ENCODE measurements around the gene KRTAP9-7. TPM values are rescaled to one million over a fixed set of nuclear protein-coding genes. Genes with fewer than 3 reads are reported as not detected.
"Not testable (repeated sequence)": the region's sequence is repeated elsewhere in the genome, so short reads cannot be mapped to it uniquely, and the experiment has no call there.

The KRTAP9-7 gene
- total and polyA plus RNA-seq, 2 donors (not counting 1 experiment from before 2014, with no cell fraction given) = not detected

- ChIA-PET POLR2A (no interaction called here), CTCF (no interaction called here)
- H3K79me2 ChIP-seq (ENCODE audit: control insufficient read depth, insufficient read depth, low read length) = no peaks in the 10 kb centered on the region
- H3K4me2 ChIP-seq (replicated peaks; ENCODE audit: low read depth, low read length, poor library complexity, severe bottlenecking) = no peak overlapping the region
- H3K27me3 ChIP-seq (replicated peaks in 1 of 4; ENCODE audit: control extremely low read depth in 1 of 4, control insufficient read depth in 3 of 4, insufficient read depth in 4 of 4, low read length in 3 of 4) = no peaks in the 10 kb centered on the region
- H4K20me1 ChIP-seq (ENCODE audit: control insufficient read depth, insufficient read depth, low read length, poor library complexity, severe bottlenecking) = no peaks in the 10 kb centered on the region
- peaks cover 0 to 3% (median 0%) of the 10 kb centered on the region in 3 donors for H3K9me3 ChIP-seq (ENCODE audit: control extremely low read depth in 1 of 3, control insufficient read depth in 2 of 3, insufficient read depth in 1 of 3, low read length in 2 of 3)
- H3K27ac Mint-ChIP-seq = no peak overlapping the region
- H3K27me3 Mint-ChIP-seq = peaks cover 38% of the 10 kb centered on the region
- no peak for DNase-seq
- ATAC-seq (ENCODE audit: low read depth) = no peak
- H3K4me3 ChIP-seq (ENCODE audit: control extremely low read depth in 1 of 5, extremely low read depth in 1 of 5, insufficient read depth in 1 of 5, low read depth in 2 of 5, low read length in 4 of 5) = no peak overlapping the region
- H3K27ac ChIP-seq (ENCODE audit: low read length in 2 of 2) = no peak overlapping the region
- no peak overlapping the region for H3K9ac ChIP-seq (ENCODE audit: low read length)
- H3K4me3 Mint-ChIP-seq = no peak overlapping the region
- H3K36me3 ChIP-seq (replicated peaks in 1 of 2; ENCODE audit: control extremely low read depth in 1 of 2, control insufficient read depth in 1 of 2, extremely low read depth in 1 of 2, insufficient read depth in 2 of 2, low read length in 1 of 2) = no peaks in the 10 kb centered on the region
- H2AFZ ChIP-seq (ENCODE audit: insufficient read depth, low read depth, low read length, poor library complexity, severe bottlenecking) = no peak overlapping the region
- H3K4me1 Mint-ChIP-seq = peaks cover 2% of the 10 kb centered on the region
- peaks cover 0 to 4% of the 10 kb centered on the region in 2 donors for H3K4me1 ChIP-seq (ENCODE audit: control insufficient read depth in 2 of 2, insufficient read depth in 2 of 2, low read length in 2 of 2)
- no peak for TF ChIP-seq EZH2 (IDR thresholded peaks at IDR 0.05; ENCODE audit: borderline replicate concordance, insufficient read depth, low read depth, low read length, poor library complexity, severe bottlenecking)
- no peak for TF ChIP-seq CTCF (IDR thresholded peaks at IDR 0.05)
- H3K9me3 Mint-ChIP-seq (ENCODE audit: insufficient read depth) = no peaks in the 10 kb centered on the region
- intact Hi-C loops (cut with micrococcal nuclease) = no loop called here
Observed at GRCh38 chr17:41230094-41230493, 45.4 kb upstream of the KRTAP9-7 start.

GRCh38 chr17:41231731-41232130 is 43.8 kb upstream of the KRTAP9-7 start:
- ChIA-PET CTCF (no interaction called here), POLR2A (no interaction called here)
- Histone ChIP-seq H3K4me2 (replicated peaks; ENCODE audit: low read depth, low read length, poor library complexity, severe bottlenecking) (no peak overlapping the region), H3K4me3 (ENCODE audit: control extremely low read depth in 1 of 5, extremely low read depth in 1 of 5, insufficient read depth in 1 of 5, low read depth in 2 of 5, low read length in 4 of 5) (no peak overlapping the region), H3K27ac (ENCODE audit: low read length in 2 of 2) (no peak overlapping the region), H3K4me1 (ENCODE audit: control insufficient read depth in 2 of 2, insufficient read depth in 2 of 2, low read length in 2 of 2) (peaks cover 0 to 4% of the 10 kb centered on the region in 2 donors), H4K20me1 (ENCODE audit: control insufficient read depth, insufficient read depth, low read length, poor library complexity, severe bottlenecking) (no peaks in the 10 kb centered on the region), H2AFZ (ENCODE audit: insufficient read depth, low read depth, low read length, poor library complexity, severe bottlenecking) (no peak overlapping the region), H3K36me3 (replicated peaks in 1 of 2; ENCODE audit: control extremely low read depth in 1 of 2, control insufficient read depth in 1 of 2, extremely low read depth in 1 of 2, insufficient read depth in 2 of 2, low read length in 1 of 2) (no peaks in the 10 kb centered on the region), H3K27me3 (replicated peaks in 1 of 4; ENCODE audit: control extremely low read depth in 1 of 4, control insufficient read depth in 3 of 4, insufficient read depth in 4 of 4, low read length in 3 of 4) (no peaks in the 10 kb centered on the region), H3K79me2 (ENCODE audit: control insufficient read depth, insufficient read depth, low read length) (no peaks in the 10 kb centered on the region), H3K9ac (ENCODE audit: low read length) (no peak overlapping the region), H3K9me3 (ENCODE audit: control extremely low read depth in 1 of 3, control insufficient read depth in 2 of 3, insufficient read depth in 1 of 3, low read length in 2 of 3) (peaks cover 0 to 3% (median 0%) of the 10 kb centered on the region in 3 donors)
- peaks cover 2% of the 10 kb centered on the region for H3K4me1 Mint-ChIP-seq
- H3K27me3 Mint-ChIP-seq = peaks cover 45% of the 10 kb centered on the region
- intact Hi-C loops (cut with micrococcal nuclease) = no loop called here
- TF ChIP-seq CTCF (IDR thresholded peaks at IDR 0.05) (no peak), EZH2 (IDR thresholded peaks at IDR 0.05; ENCODE audit: borderline replicate concordance, insufficient read depth, low read depth, low read length, poor library complexity, severe bottlenecking) (no peak)
- no peak overlapping the region for H3K27ac Mint-ChIP-seq
- WGBS (ENCODE audit: insufficient coverage) = 95% methylated on average over 6 of the region's 6 CpGs
- ATAC-seq (ENCODE audit: low read depth) (no peak), DNase-seq (no peak)
- no peak overlapping the region for H3K4me3 Mint-ChIP-seq
- no peaks in the 10 kb centered on the region for H3K9me3 Mint-ChIP-seq (ENCODE audit: insufficient read depth)

- H3K4me1 ChIP-seq (ENCODE audit: control insufficient read depth in 2 of 2, insufficient read depth in 2 of 2, low read length in 2 of 2); H3K9me3 Mint-ChIP-seq (ENCODE audit: insufficient read depth); H3K27ac ChIP-seq (ENCODE audit: low read length in 2 of 2); ATAC-seq (ENCODE audit: low read depth); H3K27ac Mint-ChIP-seq; H3K9ac ChIP-seq (ENCODE audit: low read length); H3K9me3 ChIP-seq (ENCODE audit: control extremely low read depth in 1 of 3, control insufficient read depth in 2 of 3, insufficient read depth in 1 of 3, low read length in 2 of 3); H3K27me3 ChIP-seq (replicated peaks in 1 of 4; ENCODE audit: control extremely low read depth in 1 of 4, control insufficient read depth in 3 of 4, insufficient read depth in 4 of 4, low read length in 3 of 4); DNase-seq; intact Hi-C loops (cut with micrococcal nuclease); H3K4me1 Mint-ChIP-seq; H3K4me3 Mint-ChIP-seq; H3K4me2 ChIP-seq (replicated peaks; ENCODE audit: low read depth, low read length, poor library complexity, severe bottlenecking); H4K20me1 ChIP-seq (ENCODE audit: control insufficient read depth, insufficient read depth, low read length, poor library complexity, severe bottlenecking); H3K4me3 ChIP-seq (ENCODE audit: control extremely low read depth in 1 of 5, extremely low read depth in 1 of 5, insufficient read depth in 1 of 5, low read depth in 2 of 5, low read length in 4 of 5); H3K79me2 ChIP-seq (ENCODE audit: control insufficient read depth, insufficient read depth, low read length); H2AFZ ChIP-seq (ENCODE audit: insufficient read depth, low read depth, low read length, poor library complexity, severe bottlenecking); CTCF ChIA-PET; POLR2A ChIA-PET; H3K36me3 ChIP-seq (replicated peaks in 1 of 2; ENCODE audit: control extremely low read depth in 1 of 2, control insufficient read depth in 1 of 2, extremely low read depth in 1 of 2, insufficient read depth in 2 of 2, low read length in 1 of 2): not testable (repeated sequence)
- WGBS (ENCODE audit: insufficient coverage) = 60% methylated on average over 1 of the region's 1 CpG
- peaks cover 48% of the 10 kb centered on the region for H3K27me3 Mint-ChIP-seq
Observed at GRCh38 chr17:41232399-41233105, 42.9 kb upstream of the KRTAP9-7 start, which contains the start of gene KRTAP9-3. TSS of gene KRTAP9-3 (plus strand) at chr17:41232449. CDS start at chr17:41232502, 53 bp downstream.
